PC-9 (cell line): ENCODE measurements around the gene THADA.

Source experiments
- EZH2 ChIP-seq: fragments of 200-600 bp; sonication (generic); IDR thresholded peaks from 2 replicates; pipeline ENCODE4 v1.8.0; 2017; ENCODE audit warnings: antibody characterized with exemption, low read depth
- TF ChIP-seq, protein P1 (sequence below): fragments of 200-600 bp; sonication (generic); conservative IDR thresholded peaks from 2 replicates; pipeline ENCODE4 v1.6.1; 2017; ENCODE audit warnings: mixed run types, antibody characterized with exemption, mild to moderate bottlenecking, moderate library complexity

- TF ChIP-seq, protein P1, sequence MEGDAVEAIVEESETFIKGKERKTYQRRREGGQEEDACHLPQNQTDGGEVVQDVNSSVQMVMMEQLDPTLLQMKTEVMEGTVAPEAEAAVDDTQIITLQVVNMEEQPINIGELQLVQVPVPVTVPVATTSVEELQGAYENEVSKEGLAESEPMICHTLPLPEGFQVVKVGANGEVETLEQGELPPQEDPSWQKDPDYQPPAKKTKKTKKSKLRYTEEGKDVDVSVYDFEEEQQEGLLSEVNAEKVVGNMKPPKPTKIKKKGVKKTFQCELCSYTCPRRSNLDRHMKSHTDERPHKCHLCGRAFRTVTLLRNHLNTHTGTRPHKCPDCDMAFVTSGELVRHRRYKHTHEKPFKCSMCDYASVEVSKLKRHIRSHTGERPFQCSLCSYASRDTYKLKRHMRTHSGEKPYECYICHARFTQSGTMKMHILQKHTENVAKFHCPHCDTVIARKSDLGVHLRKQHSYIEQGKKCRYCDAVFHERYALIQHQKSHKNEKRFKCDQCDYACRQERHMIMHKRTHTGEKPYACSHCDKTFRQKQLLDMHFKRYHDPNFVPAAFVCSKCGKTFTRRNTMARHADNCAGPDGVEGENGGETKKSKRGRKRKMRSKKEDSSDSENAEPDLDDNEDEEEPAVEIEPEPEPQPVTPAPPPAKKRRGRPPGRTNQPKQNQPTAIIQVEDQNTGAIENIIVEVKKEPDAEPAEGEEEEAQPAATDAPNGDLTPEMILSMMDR = no peak
- TF ChIP-seq EZH2 = no peak
Measured at GRCh38 chr2:43448822-43449110, 147.1 kb downstream of the THADA start.
